CD4-positive, alpha-beta T cell treated with Interleukin-15 for 1 hour (primary cell): ENCODE measurements around the gene CTCF.
A peak's percentile ranks its signal among the peaks of the same experiment; 100 is the strongest.

Experiments
- DNase-seq: peaks from one replicate; pipeline ENCODE4 v3.0.0-alpha.2; 2020

Gene CTCF

DNA sequence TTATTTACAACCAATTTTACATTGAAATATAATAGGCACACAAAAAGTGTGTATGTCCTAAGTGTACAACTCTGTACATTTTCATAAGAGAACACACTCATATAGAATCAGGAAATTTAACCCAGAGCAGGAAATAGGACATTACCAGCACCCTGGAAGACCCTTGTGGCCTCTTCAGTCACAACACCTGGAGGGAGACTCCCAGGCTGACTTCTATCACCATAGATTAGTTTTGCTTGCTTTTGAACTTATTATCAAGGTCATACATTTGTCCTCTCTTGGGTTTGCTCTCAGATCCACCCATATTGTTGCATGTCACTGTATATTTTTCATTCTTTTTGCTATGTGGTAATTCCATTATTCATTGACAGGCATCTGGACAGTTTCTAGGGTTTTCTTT is 27.9 kb upstream of the CTCF start:
- DNase-seq = no peak

DNA sequence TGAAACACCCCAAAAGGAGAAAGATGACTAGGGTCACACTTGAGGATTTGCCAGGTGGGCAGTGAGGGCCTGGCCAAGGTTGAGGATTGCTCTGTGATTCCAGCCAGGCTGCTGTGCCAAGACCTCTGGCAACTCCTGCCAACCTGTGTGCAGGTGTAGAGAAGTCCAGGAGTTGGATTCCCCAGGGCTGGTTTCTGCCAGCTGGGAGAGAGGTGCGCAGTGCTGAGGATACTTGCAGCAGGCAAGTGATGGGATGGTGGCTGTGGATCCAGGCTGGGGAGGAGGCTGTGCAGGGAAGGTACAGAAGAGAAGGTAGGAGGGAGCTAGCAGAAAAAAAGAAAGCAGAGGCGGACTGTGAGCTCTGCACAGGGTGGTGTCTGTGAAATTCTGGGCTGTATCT is 27.1 kb upstream of the CTCF start:
- DNase-seq = no peak

DNA sequence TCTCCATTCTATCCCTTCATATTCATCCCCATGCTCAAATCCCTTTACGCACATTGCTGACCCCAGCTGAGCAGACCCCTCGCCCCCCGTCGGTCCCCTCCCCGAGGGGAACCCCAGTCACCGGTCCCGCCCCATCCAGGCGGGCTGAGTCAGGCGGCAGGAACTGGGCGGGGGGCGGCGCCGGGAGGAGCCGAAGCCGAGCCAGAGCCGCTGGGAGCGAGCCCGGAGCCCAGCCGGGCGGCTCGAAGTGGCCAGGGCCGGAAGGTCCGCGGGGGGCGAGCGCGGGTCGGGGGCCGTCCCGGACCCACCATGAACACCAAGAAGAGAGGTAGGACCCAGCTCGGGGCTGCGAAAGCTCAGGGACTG is 25.1 kb upstream of the CTCF start:
- DNase-seq = peak; percentile 63

DNA sequence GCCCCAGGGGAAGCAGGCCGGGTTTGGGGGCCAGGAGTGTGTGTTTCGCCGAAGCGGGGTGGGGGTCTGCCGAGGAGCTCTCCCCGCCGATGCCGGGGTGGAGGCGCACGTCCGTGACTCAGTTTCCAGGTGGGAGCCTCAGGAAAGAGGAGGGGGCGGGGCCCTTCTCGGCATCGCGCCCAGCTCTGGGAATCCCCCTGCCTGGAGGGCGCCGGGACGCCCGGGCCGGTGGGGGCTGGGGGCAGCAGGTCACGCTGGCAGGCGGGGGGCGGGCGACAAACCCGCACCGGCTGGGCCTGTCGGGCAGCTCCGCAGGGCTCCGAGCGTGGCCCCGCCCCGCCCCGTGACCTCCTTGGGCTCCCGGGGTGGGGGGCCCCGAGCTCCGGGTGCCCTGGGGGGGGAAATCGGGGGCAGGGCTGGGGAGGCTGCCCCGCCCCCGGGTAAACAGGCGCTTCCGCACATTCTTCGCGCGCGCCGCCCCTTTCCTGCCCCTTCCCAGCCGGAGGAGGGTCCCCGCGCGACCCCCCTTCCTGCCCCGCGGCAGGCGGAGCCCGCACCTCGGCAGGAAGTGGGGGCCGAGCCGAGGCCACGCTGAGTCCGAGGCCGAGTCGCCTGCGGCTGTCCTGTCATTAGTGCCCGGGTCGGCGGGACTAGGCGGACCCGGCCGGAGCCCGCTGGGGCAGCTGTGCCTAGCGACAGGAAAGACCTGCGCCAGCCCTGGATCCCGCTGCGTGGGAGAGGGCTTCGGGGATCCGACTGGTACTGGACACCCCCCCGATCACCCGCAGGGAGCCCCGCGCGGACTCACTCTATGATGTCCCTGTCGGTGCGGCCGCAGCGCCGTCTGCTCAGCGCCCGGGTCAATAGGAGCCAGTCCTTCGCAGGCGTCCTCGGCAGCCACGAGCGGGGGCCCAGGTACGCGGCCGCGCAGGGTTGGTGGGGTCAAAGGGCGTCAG is 24.4 kb upstream of the CTCF start:
- peak; percentile 85 for DNase-seq

DNA sequence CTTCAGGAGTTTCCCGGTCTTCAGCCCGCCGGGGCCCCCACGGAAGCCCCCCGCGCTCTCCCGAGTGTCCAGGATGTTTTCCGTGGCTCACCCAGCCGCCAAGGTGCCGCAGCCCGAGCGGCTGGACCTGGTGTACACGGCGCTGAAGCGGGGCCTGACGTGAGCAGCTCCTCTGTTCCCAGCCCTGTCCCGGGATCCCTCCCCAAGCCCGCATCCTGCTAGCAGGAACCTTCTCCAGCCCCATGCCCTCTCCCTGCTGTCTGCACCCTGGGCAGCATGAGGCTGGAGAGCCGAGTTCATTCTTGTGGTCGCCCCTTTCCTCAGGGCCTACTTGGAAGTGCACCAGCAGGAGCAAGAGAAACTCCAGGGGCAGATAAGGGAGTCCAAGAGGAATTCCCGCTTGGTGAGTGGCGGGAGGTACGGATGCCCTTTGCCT is 23.6 kb upstream of the CTCF start:
- no peak for DNase-seq

DNA sequence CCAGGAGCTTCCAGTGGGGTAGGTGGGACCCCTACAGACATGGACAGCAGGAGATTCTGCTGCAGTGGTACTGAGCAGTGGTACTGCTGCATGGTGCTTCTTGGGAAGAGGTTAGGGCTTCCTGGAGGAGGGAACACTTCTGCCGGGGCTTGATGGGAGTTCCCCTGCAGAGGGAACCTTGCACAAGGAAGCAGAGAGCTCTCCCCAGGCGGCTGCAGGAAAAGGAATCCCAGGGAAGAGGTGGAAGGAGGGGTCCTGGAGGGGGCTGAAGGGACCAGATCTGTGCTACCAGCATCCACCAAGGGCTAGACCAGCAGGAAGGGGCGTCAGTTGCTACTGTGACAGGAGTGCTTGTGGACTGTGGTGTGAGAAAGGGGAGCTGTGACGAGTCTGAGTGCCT is 23.1 kb upstream of the CTCF start:
- DNase-seq = no peak

DNA sequence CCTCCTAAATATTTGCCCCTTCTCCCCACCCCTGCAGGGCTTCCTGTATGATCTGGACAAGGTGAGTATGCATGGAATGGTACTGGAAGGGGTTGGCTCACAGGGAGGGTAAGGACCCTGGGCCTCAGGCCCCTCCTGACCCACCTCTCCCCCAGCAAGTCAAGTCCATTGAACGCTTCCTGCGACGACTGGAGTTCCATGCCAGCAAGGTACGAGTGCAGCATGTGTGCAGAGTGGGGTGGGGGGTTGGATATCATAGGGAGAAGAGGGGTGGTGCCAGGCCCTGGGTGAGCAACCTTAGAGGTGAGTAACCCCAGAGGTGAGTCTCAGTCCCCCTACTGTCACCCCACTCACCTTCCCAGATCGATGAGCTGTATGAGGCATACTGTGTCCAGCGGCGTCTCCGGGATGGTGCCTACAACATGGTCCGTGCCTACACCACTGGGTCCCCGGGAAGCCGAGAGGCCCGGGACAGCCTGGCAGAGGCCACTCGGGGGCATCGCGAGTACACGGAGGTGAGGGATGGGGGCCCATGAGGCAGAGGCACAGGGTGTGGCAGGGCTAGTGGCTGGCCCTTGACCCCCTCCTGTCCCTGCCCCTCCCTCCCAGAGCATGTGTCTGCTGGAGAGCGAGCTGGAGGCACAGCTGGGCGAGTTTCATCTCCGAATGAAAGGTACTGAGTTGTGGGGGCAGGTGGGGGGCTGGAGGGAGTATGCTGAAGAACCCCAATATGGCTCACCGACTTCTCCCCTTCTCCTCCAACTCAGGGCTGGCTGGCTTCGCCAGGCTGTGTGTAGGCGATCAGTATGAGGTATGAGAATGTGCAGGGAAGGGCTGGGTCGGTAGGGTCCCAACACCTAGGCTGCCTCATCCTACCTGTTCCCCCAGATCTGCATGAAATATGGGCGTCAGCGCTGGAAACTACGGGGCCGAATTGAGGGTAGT is 22.4 kb upstream of the CTCF start:
- DNase-seq = no peak

DNA sequence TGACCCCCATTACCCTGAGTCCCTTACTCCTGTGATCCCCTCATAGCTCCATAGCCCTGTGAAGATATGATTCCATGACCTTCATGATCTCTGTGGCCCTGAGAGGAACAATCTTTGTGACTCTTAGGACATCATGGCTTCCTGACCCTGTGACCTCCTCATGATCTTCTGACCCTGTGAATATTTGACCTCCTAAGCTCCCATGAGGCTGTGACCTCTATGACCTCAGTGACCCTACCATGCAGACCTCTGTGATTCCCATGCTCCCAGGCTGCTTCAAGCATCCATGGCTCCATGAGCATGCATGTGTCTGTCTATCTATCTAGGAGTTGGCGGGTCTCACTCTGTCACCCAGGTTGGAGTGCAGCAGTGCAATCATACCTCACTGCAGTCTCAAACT is 21.6 kb upstream of the CTCF start:
- DNase-seq = no peak

DNA sequence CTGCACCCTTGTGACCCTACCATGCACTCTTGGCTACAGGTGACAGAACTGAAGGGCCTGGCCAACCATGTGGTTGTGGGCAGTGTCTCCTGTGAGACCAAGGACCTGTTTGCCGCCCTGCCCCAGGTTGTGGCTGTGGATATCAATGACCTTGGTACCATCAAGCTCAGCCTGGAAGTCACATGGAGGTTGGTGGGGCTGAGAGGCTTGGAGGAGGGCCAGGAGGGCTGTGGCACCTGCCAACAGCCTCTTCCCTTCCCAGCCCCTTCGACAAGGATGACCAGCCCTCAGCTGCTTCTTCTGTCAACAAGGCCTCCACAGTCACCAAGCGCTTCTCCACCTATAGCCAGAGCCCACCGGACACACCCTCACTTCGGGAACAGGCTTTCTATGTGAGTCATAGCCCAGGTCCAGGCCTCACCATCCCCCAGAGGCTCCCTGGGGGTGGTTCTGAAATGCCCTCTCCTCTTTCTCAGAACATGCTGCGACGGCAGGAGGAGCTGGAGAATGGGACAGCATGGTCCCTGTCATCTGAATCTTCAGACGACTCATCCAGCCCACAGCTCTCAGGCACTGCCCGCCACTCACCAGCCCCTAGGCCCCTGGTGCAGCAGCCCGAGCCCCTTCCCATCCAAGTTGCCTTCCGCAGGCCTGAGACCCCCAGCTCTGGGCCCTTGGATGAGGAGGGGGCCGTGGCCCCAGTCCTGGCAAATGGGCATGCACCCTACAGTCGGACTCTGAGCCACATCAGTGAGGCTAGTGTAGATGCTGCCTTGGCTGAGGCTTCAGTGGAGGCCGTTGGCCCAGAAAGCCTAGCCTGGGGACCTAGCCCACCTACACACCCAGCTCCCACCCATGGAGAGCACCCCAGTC is 20.7 kb upstream of the CTCF start:
- DNase-seq = no peak

DNA sequence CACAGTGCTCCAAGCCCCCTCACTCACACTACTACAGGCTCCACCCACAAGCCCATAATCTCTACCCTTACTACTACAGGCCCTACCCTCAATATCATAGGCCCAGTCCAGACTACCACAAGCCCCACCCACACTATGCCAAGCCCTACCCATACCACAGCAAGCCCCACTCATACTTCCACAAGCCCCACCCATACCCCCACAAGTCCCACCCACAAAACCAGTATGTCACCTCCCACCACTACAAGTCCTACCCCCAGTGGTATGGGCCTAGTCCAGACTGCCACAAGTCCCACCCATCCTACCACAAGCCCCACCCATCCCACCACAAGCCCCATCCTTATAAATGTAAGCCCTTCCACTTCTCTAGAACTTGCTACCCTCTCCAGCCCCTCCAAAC is 19.9 kb upstream of the CTCF start:
- peak; percentile 91 for DNase-seq

DNA sequence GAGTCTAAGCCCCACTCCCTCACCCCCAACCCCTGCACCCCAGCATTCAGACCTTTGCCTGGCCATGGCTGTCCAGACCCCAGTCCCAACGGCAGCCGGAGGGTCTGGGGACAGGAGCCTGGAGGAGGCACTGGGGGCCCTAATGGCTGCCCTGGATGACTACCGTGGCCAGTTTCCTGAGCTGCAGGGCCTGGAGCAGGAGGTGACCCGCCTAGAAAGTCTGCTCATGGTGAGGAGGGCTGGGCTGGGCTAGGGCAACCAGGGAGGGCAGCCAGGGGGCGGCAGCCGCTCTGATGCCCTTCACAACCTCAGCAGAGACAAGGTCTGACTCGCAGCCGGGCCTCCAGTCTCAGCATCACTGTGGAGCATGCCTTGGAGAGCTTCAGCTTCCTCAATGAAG is 19.3 kb upstream of the CTCF start:
- no peak for DNase-seq

DNA sequence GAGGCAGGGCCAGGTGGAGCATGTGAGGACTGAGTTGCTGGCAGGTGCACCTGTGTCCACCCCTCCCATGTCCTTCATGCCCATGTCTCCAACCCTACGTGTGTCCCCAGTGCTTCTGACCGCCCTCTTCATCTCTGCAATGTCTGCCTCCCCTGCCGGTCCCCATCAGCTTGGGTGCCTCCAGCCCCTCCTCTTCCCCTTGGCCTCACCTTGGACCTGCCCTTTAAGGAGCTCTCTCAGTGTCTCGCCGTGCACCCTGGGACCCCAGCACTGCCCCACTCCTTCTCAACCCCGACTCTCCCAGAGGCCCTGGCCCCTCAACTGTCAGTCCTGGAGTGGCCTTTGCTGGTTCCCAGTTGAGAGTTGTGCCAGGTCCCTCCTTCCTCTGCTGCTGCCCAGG is 18.7 kb upstream of the CTCF start:
- DNase-seq = no peak

DNA sequence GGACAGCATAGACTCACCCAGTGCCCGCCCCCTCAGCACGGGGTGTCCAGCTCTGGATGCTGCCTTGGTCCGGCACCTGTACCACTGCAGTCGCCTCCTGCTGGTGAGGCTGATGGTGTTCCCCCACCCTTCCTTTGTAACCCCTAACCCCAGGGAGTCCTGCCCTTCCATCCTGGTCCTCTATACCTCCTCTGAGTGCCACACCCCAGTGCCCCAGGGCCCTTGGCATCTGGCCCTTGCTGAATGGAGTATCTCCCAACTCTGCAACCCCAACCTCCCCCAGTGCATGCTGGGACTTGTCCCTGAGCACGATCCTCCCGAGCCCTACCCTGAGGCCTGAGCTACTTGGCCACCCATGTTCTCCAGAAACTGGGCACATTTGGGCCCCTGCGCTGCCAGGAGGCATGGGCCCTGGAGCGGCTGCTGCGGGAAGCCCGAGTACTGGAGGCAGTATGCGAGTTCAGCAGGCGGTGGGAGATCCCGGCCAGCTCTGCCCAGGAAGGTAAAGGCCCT is 17.9 kb upstream of the CTCF start:
- DNase-seq = no peak

DNA sequence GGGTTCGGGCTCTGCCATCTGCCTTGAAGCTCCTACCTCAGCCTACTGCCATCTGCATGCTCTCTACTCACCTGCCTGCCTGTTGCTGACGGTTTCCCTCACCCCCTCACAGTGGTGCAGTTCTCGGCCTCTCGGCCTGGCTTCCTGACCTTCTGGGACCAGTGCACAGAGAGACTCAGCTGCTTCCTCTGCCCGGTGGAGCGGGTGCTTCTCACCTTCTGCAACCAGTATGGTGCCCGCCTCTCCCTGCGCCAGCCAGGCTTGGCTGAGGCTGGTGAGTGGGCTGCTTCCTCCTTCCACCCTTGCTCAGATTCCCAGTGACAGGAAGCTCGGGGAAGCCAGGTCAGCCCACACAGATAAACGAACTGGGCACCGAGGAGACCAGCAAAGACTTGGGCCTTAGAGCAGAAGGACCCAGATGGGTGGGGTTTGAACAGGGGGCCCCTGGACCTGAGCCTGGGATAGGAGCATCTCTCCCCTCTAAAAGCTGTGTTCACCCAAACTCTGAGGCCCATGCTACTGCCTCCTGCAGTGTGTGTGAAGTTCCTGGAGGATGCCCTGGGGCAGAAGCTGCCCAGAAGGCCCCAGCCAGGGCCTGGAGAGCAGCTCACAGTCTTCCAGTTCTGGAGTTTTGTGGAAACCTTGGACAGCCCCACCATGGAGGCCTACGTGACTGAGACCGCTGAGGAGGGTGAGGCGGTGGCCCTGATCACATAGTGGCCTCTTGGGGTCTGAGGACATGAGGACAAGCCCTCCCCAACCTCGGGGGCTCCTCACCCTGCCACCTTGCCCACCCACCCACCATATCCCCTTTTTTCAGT is 17.3 kb upstream of the CTCF start:
- no peak for DNase-seq

DNA sequence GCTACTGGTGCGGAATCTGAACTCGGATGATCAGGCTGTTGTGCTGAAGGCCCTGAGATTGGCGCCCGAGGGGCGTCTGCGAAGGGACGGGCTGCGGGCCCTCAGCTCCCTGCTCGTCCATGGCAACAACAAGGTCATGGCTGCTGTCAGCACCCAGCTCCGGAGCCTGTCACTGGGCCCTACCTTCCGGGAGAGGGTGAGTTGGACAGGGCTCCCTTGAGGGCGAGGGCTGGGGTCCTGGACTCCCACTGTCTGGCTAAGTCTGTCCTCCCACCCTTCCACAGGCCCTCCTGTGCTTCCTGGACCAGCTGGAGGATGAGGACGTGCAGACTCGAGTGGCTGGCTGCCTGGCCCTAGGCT is 16.7 kb upstream of the CTCF start:
- no peak for DNase-seq

DNA sequence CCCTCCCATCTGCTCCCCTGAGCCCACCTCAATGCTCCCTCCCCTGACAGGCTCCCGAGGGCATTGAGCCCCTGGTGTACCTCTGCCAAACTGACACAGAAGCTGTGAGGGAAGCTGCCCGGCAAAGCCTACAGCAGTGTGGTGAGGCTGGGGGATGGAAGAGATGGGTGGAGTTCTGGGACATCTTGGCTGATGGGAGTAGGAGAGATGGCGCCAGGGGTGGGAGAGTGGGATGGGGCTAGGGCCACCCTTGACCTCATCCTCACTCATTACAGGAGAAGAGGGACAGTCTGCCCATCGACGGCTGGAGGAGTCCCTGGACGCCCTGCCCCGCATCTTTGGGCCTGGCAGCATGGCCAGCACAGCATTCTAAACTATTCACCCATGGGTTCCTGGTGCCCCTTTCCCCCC is 16.2 kb upstream of the CTCF start:
- no peak for DNase-seq

DNA sequence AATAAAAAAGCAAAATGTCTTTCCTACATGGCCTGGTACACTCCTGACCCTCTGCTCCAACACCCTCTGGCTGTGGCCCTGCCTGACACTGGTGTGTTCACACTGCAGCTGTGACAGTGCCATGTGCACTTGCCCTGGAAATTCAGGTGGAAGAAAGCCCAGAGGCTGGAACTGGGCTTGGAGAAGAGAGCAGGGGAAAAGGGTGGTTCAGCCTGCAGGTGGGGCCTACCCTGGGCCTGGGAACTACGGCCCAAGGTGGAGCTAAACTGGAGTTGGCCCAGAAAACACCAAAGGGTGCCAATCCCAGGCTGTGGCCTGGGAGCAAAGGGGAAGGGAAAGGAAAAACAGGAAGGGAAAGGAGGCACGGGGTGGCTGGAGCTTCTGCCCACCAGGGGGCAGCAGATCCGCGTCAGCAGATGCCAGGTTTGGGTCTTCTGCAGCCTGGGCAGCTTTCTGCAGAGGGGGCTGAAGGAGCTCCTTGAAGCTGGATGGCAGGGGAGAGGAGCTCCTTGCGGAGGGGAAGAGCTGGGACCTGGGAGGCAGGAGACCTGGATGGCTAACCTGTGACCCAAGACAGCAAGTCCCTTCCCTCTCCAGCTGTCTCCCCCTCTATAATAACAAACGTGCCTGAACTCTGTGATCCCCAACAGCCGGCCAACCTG is 15.4 kb upstream of the CTCF start:
- peak; percentile 69 for DNase-seq

DNA sequence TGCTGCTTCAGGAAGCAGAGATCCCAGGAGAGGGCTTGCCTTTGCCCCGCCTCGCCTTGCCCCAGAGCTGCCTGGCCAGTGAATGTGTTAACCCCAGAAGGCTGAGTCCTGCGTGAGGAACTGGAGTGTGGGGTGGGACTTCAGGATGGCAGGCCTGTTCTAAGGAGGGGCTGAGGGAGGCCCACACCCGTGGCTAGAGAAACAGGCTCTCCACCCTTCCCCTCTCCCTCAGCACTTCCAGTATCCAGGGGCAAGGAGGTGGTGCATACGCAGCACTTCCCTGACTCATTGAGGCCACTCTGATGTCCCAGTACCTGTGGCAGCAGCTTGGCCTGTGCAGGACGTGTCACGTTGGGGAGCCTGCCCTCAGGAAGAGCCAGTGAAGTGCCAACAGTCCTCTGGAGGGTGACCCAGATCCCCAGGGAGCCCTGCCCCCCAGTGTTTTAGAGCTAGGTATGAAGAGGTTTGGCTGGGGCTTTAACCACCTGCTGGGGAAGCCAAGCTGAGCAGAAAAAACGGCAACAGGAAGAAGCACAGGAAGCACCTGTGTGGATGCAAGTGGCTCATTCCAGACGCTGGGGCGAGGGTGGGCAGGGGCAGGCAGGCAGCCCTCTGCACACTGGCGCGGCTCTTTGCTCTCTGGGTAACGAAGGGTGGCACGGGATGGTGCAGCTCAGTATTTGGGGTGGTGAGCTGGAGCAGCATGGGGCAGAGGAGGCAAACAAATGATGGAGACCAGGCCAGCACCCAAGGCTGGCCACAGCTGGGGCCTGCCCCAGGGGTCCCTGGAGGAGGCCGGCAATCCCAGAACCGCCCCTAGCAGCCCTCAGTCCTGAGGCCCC is 14.7 kb upstream of the CTCF start:
- peak; percentile 81 for DNase-seq

DNA sequence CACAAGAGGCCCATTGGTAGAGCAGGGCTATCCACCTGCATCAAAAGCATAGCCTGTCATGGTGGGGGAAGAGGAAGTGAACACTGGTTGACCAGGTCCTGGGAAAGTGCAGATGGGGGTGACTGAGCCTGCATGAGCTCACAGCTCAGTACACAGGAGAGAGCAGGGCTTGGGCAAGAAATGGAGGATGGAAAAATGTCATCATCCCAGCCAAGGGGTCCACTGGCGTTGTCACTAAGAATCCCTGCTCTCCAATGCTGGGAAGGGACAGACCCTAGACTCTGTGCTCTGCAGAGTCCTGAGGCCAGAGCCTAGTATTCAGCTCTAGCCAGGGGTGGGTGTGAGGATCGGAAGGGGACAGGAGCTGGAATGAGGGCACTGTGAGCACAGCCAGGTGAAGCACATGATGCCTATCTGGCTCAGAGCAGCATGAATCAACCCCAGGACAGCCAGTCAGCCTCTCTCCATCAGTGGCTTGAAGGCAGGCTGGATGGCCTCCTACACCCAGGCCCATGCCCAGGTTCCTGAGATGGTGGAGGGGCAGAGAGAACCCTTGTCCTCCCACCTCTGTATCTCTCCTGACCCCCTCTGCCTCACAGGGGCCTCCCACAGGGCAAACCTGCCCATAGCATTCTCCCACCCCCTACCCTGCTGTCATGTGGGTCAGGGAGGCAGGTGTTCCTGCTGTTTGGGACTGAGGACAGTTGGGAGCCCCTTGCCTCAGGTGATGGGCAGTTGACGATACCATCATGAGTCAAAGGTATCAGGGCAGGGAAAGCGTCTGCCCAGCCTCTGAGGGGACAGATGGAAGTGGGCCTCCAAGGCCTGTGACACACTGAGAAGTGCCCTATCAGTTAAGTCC is 13.8 kb upstream of the CTCF start:
- DNase-seq = peak; percentile 44
